GM10847 (cell line): ENCODE measurements around the gene AOC2.

Experiments
- POLR2A ChIP-seq: IDR thresholded peaks from 2 replicates; pipeline ENCODE4 v1.6.1; 2011; ENCODE audit not compliant: insufficient read length; ENCODE audit errors: extremely low read depth

Gene AOC2

GRCh38 chr17:42866631-42867575 is 22.5 kb downstream of the AOC2 start:
- no peak for TF ChIP-seq POLR2A

DNA sequence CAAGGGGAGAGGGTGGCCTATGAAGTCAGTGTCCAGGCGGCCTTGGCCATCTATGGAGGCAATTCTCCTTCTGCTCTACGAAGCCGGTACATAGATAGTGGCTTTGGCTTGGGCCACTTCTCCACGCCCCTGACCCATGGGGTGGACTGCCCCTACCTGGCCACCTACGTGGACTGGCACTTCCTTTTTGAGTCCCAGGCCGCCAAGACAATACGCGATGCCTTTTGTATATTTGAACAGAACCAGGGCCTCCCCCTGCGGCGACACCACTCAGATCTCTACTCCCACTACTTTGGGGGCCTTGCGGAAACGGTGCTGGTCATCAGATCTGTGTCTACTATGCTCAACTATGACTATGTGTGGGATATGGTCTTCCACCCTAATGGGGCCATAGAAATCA is 24.0 kb downstream of the AOC2 start:
- no peak for TF ChIP-seq POLR2A

GRCh38 chr17:42871647-42872046 is 27.3 kb downstream of the AOC2 start:
- TF ChIP-seq POLR2A: no peak

GRCh38 chr17:42872251-42872965 is 28.0 kb downstream of the AOC2 start:
- TF ChIP-seq POLR2A: no peak

GRCh38 chr17:42873315-42873714 is 28.9 kb downstream of the AOC2 start:
- TF ChIP-seq POLR2A: no peak

DNA sequence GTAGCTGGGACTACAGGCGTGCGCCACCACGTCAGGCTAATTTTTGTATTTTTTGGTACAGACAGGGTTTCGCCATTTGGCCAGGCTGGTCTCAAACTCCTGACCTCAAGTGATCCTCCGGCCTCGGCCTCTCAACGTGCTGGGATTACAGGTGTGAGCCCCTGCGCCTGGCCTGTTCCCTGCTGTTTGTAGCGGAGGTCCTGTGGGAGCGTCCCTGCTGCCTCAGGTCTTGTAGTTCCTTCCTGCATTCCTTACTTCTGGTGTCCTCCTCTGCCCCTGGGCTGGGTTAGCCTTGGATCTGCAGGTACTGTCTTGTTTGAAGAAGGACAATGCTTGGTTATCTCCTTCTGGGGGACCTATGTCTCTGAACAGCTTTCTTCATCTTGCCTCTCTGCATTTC is 32.7 kb downstream of the AOC2 start:
- TF ChIP-seq POLR2A: no peak

DNA sequence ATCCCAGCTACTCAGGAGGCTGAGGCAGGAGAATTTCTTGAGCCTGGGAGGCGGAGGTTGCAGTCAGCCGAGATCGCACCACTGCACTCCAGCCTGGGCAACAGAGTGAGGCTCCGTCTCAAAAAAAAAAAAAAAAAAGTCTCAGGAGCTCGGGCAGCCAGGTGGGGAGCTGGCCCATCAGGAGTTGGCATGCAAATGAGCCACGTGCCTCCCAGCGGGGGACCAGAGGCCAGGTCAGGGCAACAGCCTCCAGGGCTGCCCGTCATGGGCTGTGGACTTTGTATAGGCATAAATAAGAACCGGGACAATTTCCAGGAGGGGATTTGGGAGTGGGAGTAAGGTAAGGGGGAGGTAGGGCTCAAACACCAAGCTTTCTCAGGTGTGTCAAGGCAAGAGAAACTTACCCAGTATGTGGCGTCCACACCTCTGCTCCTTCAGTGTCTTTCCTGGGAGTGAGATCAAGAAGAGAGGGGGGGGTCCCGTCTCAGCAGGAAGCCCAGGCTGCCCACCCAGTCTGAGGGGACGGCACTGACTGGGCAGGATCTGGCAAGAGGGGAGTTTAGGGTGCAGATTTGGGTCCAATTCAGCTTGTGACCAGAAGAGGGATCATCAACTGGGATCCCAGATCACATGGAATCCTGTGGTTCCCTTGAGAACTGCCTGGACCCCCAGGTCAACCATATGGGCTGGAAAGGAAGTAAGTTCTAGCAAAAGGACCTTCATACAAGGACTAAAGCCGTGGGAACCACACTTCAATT is 33.9 kb downstream of the AOC2 start:
- TF ChIP-seq POLR2A: no peak

DNA sequence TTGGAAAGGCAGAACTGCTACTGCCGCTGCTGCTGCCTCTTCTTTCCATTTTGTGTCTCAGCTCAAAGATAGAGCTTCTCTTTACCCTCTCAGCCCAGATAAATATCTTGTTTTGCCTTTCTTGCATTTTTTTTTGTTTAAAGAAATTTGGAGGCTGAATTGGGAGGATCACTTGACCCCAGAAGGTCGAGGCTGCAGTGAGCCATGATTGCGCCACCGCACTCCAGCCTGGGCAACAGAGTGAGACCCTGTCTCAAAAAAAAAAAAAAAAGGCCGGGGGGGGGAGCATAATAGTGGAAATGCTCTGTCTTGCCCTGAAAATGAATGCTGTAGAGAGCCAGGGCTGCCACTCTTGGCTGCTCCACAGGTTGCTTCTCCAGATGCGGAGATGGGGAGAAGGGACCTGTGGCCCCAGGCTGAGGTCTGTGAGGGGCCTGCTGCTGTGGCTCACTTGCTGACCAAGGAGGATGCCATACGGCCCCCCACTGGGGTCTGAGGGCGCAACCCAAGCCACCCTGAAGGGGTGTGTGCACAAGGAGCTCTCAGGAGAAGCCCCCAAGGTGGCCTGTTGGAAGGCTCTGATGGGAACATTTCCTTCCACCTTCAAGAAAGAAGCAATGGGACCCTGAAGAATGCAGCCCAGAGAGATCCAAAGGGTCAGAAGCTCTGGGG is 34.7 kb downstream of the AOC2 start:
- no peak for TF ChIP-seq POLR2A

DNA sequence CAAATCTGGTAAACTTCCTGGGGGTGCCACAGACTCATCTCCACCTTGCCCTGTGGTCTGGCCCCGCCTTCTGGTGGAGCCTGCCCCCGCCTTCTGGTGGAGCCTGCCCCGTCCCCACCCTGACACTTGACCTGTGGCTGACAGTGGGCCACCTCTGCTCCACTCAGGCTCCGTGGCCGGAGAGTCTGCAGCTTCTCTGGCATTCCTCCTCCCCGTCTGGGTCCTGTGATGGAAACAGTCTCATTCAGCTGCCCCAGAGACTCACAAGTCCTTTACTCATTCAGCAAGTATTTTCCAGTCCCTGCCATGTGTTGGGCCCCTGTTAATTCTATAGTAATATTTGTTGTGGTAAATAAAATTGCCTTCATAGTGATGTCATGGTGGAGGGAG is 35.2 kb downstream of the AOC2 start:
- TF ChIP-seq POLR2A: no peak

- no peak for TF ChIP-seq POLR2A
Measured at GRCh38 chr17:42880776-42881310, 36.5 kb downstream of the AOC2 start.

DNA sequence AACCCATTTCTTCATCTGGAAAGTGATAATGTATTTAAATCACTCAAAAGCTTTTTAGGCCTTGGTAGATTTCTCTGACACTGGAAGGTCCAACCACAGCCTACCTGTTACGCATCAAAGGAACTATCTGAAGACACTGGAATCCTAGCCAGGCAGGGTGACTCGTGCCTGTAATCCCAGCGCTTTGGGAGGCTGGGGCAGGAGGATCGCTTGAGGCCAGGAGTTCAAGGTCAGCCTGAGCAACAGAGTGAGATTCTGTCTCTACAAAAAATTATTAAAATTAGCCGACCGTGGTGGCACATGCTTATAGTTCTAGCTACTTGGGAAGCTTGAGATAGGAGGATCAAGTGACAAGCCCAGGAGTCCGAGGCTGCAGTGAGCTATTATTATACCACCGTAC is 37.8 kb downstream of the AOC2 start:
- TF ChIP-seq POLR2A: no peak

GRCh38 chr17:42883802-42884558 is 39.6 kb downstream of the AOC2 start:
- TF ChIP-seq POLR2A: no peak

DNA sequence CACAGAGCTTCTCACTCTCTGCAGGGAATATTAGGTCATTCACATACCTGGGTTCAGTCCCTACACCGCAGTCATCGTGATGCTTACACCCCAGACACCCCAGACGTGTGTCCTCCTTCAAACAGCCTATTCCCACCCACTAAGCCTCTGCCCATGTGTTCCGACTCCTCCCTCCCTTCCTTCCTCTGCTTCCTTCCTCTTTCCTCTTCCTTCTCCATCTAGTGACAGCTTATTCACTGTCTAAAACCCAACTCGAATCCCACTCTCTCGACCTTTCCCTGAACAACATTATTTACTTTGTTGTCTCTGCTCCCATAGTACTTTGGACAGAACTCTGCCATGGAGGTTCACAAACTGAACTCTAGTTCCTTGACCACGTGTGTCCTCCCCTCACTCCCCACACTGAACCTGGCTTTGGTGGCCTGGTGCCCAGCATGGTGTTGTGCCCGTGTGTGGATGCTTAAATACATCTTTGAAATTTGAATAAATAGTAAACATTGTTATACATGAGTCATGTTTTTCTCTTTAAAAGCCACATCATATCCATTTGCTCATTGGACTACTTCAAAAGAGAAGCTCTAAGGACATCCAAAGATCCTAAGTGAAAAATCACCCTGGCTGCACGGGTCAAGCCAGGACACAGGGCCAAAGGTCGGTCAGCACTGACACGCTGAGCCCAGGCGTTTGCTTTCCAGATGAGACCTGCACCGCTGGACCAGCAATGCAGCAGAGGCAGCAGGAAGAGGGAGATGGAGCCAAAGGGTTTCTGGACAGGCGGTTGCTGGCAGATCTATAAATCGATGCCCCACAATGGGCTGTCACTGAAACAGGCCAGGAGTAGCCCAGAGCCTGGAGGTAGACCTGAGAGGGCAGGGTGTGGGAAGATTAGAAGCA is 42.1 kb downstream of the AOC2 start:
- no peak for TF ChIP-seq POLR2A
